Measurements from ENCODE around the gene RBM47. TPM values are rescaled to one million over a fixed set of nuclear protein-coding genes. Genes with fewer than 3 reads are reported as not detected.
A peak's percentile ranks its signal among the peaks of the same experiment; 100 is the strongest.

Gene RBM47
- total RNA-seq, 1 donor from 2014 or later, result 21.0 TPM

DNA sequence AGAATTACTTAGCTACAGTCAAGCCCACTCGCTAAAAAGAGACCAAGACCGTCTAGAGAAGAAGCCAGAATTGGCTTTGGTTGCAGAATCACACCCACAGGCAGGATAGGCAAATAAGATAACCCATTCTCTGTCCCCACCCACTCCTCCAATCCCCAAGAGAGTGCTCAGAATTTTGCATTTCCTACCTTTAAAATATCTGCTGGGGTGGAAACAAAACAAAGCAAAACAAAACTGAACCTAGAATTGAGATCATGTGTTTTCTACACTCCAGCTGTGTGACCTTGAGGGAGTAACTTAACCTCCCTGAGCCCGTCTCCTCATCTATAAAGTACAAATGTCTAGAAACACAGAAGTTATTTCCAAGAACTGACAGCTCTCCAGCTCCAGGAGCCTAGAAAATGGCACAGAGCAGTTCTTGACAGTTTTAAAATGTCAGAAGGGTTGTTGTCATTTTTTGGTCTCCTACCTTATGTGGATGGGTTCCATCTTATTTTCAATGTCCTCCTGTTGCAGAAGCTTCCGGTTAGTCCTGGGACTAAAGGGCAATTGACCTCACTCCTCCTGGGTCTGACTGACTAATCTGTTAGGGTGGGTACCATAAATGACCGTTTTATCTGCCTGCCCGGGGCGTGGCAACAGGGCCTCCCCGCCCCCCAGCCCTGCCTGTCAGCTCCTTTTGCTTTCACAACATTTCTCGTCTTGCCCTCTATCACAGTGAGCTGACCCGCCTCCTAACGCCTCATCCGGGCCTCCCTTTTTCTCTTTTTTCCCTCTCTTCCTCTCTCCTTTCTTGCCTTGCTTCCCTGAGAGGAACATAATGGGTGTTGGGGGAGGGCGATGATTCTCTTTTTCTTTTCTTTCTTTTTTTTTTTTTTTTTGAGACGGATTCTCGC, 114.0 kb downstream of the RBM47 start:
- ATAC-seq (peak; percentile 70), DNase-seq (ENCODE audit: low spot score) (no peak)
- intact Hi-C loops (cut with DNase I), result no loop called here

DNA sequence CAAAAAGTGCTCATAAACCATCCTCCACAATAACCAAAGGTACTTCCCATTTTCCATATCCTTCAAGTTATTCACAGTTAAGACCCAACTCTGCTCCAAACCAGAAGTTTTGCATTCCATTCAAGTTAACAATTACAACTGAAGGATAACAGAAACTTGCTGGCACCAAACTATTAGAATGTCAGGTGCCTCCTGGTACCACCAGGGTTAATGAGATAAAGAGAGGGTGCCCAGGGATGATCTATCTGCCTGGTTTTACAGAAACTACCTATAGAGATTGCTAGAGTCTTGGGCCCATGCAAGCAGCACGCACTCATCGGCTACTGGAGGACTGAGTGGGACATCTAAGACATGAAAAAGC, 114.6 kb downstream of the RBM47 start:
- intact Hi-C loops (cut with DNase I), result no loop called here
- ATAC-seq, result peak; percentile 28
- no peak for DNase-seq (ENCODE audit: low spot score)

DNA sequence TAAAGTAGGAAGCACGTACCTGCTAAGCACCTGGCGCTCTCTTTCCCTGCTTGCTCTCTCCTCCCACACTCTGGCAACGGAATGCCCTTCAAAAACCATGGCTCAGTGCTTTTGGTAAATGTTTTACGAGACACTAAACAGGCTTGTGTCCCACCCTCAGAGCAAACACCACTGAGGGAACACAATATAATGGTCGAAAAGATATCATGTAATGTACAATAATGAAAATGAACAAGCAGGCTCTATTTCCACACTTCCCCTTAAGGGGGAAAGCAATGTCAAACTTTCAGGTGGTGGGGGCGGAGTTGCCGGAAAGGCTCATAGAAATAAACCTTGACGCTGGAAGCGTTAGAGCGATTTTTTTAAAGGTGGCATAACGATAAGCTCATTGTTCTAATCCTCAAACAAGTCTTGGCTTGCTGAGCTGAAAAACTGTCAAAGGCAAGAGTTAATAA, 115.1 kb downstream of the RBM47 start:
- intact Hi-C loops (cut with DNase I), result no loop called here
- ATAC-seq (no peak), DNase-seq (ENCODE audit: low spot score) (no peak)

DNA sequence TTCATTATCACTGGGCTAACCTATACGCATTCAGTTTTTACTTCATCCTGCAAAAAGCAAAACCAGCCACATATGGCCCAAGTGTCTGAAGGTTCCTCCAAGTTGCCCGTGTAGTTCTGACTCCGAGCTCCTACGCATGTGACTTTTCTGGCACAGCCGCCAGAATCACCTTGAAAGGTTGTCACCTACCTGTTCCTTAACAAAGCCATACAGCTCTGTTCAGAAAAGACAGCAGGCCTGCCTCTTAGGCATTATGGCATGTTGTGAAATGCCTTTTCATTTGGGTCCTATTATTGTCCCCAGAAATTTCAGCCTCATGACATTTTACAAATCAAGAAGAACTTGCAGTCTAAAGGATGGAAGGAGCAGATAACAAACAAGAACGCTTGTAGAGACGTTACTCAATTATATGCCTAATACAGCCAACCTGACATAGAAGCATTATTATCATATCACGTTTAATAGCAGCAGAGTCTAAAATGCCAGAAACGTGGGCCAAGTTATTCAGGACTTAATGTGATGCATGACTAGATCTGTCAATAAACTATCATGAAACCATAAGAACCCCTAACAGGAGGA, 118.5 kb downstream of the RBM47 start:
- no peak for ATAC-seq

DNA sequence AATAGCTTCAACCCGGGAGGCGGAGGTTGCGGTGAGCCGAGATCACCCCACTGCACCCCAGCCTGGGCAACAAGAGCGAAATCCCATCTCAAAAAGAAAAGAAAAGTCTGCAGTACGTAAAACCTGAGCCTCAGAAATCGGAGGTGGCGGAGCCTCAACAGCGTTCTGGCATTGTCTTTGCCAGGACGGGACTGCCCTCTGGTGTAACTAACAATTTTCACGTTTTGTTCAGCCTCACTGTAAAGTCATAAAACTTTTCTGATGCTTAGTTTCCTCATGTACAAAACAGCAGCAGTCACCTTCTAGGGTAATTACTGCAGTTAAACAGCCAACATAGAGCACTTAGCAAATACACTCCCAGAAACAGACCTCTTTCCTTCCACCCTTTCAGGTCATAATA, 121.7 kb downstream of the RBM47 start:
- intact Hi-C loops (cut with DNase I), result no loop called here
- DNase-seq (ENCODE audit: low spot score) (no peak), ATAC-seq (no peak)

More for the DNA sequence above, 118.5 kb downstream of the RBM47 start:
- intact Hi-C loops (cut with DNase I), result no loop called here
- no peak for DNase-seq (ENCODE audit: low spot score)

DNA sequence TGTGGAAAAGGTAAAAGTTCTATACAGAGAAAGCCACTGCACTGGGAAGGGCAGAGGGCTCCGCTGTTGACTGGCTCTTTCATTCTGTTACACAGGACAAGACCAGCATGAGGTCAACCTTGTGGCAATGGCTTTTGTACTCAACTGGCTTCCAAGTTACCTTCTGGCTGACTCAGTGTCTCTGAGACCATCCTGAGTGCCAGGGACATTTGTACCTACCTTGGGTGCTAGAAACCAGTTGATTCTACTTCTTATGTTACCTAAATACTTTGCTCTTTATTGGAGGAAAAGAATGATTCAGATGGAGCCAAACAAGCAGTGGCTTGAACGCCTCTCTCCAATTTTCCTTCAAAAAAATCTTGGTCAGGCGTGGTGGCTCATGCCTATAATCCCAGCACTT, 123.2 kb downstream of the RBM47 start:
- DNase-seq (ENCODE audit: low spot score) (no peak), ATAC-seq (no peak)
- intact Hi-C loops (cut with DNase I), result no loop called here

DNA sequence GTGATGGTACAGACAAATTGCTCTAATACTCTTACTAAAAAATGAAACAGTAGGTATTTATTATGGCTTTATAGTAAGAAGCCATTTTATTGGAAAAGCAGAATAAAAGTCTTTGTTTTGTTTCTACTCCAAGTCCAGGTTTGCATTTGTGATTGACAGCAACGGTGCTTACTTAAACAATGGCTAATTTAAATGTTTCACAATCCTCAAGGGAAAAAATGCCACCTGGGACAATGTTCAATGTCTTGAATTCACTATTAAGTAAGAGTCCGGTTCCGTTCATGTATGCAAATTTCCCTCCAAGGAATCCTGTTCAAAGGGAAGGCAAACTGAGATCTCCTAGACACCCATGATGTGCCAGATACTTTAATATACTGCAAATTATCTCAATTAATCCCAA, 123.6 kb downstream of the RBM47 start:
- DNase-seq (ENCODE audit: low spot score) (no peak), ATAC-seq (no peak)
- intact Hi-C loops (cut with DNase I), result no loop called here

DNA sequence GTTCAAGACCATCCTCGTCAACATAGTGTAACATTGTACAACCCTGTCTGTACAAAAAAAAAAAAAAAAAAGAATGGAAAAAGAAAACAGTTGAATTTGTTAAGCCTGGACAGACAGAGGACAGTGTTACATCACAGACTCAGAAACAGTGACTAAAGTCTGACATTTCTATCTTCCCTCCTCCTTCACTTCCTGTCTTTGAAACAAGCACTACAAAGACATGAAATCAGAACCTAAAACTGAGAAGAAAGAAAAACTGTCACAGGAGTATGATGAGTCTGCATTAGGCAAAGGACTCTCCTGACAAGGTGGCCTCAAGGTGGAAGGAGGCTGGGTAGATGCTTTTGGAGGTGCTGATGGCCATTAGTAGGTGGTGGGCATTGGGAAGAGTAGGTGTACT, 126.7 kb downstream of the RBM47 start:
- ATAC-seq, result no peak
- no peak for DNase-seq (ENCODE audit: low spot score)
- intact Hi-C loops (cut with DNase I), result no loop called here

DNA sequence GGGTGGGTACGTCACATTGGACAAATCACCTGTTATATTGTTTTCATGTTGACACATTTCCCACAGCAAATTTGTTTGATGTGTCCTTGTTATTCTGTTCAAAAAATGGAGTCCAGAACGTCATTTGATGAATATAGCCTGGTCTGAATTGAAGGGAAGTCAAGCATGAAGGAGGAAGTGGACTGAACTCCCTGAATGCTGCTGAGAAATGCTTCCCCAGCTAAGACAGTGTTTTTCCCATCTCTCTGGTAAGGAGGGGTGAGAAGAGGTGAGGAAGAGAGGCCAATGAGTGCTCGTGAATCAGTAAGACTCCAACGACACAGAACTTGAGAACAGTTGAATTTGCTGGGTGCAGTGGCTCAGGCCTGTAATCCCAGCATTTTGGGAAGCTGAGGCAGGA, 127.4 kb downstream of the RBM47 start:
- DNase-seq (ENCODE audit: low spot score) (no peak), ATAC-seq (no peak)
- intact Hi-C loops (cut with DNase I), result no loop called here

DNA sequence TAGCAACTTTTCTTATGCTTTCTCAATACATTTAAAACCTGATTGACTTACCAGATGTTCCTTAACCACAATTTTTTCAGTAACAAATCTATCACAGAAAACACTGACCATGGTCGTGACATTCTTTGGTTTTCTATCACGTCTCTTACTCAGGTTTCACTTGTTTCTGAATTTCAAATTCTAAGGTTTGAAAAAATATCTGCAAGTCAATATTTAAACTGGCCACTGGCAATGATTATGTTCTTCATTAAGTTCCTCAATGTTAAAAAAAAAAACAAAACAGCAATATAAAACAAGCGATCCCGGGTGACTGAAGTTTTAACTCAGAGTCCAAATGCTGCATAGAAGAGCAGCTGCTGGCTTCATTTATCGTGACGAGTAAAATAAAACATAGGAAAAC, 128.9 kb downstream of the RBM47 start:
- ATAC-seq, result no peak
- intact Hi-C loops (cut with DNase I), result no loop called here
- DNase-seq (ENCODE audit: low spot score), result no peak

DNA sequence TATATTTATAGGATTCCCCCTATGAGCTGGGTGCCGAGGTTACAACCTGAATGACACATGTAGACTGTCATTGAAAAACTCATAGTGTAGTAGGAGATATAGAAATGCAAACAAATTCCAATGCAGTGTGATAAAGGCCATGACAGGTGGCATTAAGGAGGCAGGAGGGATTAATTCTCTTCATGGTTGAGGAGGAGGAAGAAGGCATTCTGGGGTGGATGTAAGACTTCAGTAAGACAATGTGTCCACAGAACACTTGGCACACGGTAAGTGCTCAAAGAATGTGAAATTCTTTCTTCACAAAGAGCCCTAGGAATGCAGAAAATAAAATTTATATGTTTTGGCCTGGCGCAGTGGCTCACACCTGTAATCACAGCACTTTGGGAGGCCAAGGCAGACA, 136.5 kb downstream of the RBM47 start:
- intact Hi-C loops (cut with DNase I), result no loop called here
- DNase-seq (ENCODE audit: low spot score) (no peak), ATAC-seq (no peak)

DNA sequence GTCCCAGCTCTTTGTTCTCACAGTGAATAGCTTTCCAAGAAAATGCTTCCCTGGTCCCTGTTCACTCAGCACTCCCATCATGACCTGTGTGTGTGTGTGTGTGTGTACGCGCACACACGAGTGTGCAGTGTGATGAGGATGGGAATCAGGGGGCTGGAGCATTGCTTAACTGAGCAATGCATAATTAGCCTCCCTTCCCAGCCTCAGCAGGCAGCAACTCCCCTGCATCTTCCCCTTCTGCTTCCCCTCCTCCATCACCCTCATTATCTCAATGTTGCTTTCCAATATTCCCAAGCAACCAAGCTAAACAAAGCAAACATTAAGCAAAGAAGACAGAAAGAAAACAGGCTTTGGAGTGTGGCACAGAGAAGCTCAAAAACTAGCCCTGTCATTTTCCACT, 137.0 kb downstream of the RBM47 start:
- ATAC-seq (no peak), DNase-seq (ENCODE audit: low spot score) (no peak)
- intact Hi-C loops (cut with DNase I), result no loop called here

DNA sequence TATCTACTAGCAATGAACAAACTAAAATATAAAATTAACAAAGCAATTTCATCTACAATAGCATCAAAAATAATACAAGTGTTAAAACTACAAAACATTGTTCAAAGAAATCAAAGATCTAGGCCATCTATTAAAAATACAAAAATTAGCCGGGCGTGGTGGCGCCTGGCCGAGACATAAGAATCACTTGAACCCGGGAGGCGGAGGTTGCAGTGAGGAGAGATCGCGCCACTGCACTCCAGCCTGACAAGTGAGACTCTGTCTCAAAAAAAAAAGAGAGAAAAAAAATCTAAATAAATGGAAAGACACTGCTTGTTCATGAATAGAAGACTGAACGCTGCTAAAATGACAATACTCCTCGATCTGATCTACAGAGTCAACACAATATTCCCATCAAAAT, 139.2 kb downstream of the RBM47 start:
- ATAC-seq (no peak), DNase-seq (ENCODE audit: low spot score) (no peak)
- intact Hi-C loops (cut with DNase I), result no loop called here

DNA sequence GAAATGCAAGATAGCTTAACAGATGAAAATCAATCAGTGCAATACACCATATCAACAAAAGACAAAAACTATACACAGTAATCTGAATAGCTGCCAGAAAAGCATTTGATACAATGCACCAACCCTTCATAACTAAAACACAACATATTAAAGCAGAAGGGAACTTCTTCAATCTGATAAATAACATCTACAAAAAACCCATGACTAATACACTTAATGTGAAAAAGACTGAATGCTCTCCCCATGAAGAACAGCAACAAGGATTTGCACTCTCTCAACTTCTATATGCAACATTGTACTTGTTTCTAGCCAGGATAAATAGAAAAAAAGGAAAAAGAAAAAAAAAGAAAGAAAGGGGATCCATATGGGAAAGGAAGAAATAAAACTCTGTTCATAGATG, 139.7 kb downstream of the RBM47 start:
- DNase-seq (ENCODE audit: low spot score) (no peak), ATAC-seq (no peak)
- intact Hi-C loops (cut with DNase I), result no loop called here

DNA sequence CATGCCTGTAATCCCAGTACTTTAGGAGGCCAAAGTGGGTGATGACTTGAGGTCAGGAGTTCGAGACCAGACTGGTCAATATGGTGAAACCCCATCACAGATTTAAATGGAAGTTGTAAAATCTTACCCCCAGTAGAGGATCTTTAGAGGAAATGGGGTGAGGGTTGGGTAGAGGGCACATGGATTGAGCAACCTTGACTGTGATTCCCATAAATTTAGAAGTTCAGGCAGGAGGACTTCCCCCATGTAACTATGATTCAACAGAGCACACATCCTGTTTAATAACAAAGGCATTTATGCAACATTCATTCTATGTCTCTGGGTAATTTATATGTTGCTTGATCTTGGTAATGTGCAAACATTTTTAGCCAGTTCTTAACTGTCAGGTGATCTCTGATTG, 143.1 kb downstream of the RBM47 start:
- DNase-seq (ENCODE audit: low spot score) (no peak), ATAC-seq (no peak)
- intact Hi-C loops (cut with DNase I), result no loop called here

DNA sequence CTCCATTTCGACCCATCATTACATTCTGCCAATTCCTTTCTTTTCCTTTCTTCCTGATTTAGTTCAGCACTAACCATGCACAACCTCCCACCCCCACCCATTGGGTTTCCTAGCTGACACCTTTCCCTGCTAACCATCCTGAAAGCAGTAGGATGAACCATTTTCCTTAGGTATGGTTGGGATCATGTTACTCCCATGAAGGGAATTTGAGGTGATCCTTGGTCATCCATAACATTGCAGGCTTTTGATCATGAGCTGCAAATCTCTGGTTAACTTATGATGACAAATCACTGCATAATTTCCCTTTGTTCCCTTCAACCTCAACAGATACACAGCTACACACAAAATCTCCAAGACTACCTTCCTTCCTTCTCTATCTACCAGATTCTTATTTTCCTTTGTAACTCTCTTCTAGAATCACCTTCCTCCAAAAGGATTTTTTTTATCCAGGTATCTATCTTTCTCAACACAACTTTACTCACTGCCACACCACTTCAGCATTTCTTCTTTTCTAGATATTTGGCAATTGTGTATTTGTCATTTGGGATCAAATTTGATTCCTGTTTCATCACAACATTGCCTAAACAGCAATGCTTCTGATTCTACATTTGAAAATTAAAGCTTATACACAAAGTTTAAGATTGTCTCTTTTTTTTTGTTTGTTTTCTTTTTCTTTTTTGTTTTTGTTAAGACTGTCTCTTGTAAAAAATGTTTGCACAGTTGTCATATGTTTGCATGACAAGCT, 145.1 kb downstream of the RBM47 start:
- no peak for DNase-seq (ENCODE audit: low spot score)
- ATAC-seq, result no peak
- intact Hi-C loops (cut with DNase I), result no loop called here

DNA sequence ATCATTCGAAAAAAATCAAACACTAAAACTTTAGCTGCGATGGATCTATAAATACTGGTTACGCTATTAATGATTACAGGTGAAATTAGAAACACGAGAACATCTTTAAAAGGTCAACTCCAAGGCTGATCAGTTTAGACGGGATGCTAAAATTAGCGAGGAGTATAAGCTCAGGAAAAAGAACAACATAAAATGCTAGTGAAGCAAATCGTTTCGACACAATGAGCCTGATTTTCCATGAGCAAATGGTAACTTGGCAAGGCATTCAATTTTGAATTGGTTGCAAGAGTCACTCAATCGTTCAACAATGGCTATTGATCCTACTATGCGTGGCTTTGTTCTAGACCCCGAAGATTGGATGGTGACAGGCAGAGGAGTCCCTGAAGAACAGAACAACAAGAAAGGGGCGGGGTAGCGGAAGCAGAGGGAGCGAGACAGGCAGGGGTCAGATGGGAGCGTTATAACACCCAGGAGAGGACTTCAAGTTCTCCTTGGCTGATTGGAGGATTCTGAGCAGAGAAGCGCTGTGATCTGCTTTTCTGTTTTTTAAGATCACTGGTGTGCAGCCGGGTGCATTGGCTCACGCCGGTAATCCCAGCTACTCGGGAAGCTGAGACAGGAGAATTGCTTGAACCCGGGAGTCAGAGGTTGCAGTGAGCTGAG, 146.5 kb downstream of the RBM47 start:
- intact Hi-C loops (cut with DNase I), result no loop called here
- ATAC-seq, result no peak

DNA sequence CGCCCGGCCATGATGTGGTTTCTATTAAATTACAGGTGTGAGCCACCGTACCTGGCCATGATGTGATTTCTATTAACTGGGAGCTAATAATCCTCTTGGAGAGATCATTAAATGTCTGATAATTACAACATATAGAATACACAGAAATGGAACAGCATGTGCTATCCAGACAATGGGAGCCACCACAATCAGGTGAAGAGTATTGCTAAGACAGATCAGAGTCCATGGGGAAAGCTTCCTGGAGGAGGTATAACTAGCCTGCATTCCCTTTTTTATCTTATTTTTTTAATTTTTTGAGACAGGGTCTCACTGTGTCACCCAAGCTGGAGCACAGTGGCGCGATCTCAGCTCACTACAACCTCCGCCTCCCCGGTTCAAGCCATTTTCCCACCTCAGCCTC, 147.7 kb downstream of the RBM47 start:
- ATAC-seq, result no peak
- no peak for DNase-seq (ENCODE audit: low spot score)
- intact Hi-C loops (cut with DNase I), result no loop called here

More for the DNA sequence above, 146.5 kb downstream of the RBM47 start:
- no peak for DNase-seq (ENCODE audit: low spot score)

DNA sequence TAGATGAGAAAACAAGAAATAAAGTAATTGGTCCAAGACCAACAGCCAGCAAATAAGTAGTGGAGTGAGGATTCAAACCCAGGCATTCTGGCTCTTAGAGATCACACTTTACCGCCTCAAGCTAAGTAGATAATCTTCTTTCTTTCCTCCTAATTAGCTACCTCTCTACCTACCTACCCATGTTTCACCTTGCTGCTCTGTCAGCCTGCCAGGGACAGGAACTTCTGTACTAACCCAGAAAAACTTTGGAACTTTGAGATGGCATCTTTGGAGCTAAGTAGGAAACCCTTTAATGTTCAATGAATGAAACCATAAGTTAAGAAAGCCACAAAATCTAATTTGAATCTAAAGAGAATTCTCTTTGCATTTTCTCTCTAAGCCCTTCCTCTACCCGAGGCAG, 149.4 kb downstream of the RBM47 start:
- DNase-seq (ENCODE audit: low spot score), result no peak
- intact Hi-C loops (cut with DNase I), result no loop called here
- ATAC-seq, result no peak

DNA sequence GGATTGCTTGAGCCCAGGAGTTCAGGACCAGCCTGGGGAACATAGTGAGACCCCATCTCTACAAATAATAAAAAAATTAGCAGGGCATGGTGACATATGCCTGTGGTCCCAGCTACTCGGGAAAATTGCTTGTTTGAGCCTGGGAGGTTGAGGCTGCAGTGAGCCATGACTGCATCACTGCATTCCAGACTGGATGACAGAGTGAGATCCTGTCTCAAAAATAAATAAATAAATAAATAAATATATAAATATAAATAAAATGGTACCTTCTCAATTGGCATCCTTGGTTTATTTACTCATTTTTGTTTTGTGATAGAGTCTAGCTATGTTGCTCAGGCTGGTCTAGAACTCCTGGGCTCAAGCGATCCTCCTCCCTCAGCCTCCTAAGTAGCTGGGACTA, 150.3 kb downstream of the RBM47 start:
- ATAC-seq (no peak), DNase-seq (ENCODE audit: low spot score) (no peak)
- intact Hi-C loops (cut with DNase I), result no loop called here

All from sciatic nerve (tissue), 2 donors.